GM18907 (cell line): ENCODE results near the gene GCNT1.
"Not testable (repeated sequence)": the region's sequence is repeated elsewhere in the genome, so short reads cannot be mapped to it uniquely, and the experiment has no call there.

Experiments
- ATAC-seq: cut with Tn5 transposase; IDR thresholded peaks from one replicate; pipeline ENCODE4 v1.9.1; 2021; ENCODE audit warnings: mild to moderate bottlenecking, moderate library complexity; ENCODE audit not compliant: unreplicated experiment

Gene GCNT1

DNA sequence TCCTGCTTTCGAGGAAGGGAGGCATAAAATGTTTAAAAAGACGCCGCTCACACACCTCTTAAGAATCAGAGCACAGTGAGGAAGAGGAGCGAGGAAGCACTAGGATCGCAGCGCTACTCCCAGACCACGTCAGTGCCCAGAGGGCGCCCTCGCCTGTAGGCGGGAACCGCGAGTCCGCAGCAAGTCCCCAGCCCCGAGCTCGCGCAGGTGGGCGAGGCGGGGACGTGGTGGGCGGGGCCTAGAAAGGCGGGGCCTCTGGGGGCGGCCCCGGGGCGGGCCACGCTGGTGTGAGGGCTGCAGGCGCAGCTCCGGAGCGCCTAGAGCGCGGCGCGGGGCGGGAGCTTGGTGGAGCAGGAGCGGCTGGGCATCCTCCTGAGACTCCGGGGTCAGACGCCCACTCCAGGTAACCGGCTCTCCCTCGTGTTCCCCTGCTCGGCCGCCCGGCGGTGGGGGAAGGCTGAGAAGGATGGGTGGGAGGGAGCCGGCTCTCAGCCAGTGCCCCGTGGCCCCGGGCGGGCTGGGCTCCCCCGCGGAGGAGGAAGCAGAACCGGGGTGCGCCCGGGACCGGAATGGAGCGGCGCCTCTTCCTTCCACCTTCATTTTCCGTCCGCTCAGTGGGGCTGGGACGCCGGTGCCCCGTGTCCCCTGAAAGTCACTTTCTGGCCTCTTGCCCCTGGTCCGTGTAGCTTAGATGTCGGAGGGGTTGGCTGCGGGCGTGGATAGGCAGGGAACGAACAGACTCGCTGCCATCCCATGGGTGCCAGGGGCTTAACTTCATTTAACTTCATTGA, at the start of gene GCNT1:
GCNT1 (plus strand) TSS at position 280 of the 791 bp plus-strand sequence. CDS start 43,200 bp downstream, outside the sequence.
- ATAC-seq, result peak; percentile 85

DNA sequence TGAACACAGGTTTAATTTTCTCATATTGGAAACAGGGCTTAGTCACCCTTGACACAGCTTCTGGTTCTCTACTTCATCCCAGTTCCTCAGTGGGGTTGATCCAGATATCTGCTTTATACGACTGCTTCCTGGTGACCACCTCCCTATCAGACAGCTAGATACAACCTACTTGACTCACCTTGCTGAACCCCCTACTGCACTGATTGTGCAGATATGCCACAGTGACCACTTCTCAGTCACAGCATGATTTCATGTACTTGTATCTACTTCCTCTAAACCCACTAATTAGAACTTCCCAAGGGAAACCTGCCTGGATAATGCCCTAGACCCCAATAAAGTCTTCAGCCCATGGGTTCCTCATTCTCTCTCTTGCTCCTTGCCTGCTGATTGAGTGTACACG, 46.3 kb upstream of the GCNT1 start:
- no peak for ATAC-seq

DNA sequence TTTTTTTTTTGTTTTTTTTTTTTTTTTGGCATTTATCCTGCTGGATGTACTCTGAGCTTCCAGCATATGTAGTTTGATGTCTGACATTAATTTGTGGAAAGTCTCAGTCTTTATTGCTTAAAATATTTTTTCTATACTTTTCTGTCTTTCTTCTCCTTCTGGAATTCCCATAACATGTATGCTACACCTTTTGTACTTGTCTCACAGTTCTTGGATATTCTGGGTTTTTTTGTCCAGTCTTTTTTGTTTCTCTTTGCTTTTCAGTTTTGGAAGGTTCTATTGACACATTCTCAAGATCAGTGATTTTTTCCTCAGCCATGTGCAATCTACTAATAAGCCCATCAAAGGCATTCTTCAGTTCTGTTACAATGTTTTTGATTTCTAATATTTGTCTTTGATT, 45.3 kb upstream of the GCNT1 start:
- no peak for ATAC-seq

DNA sequence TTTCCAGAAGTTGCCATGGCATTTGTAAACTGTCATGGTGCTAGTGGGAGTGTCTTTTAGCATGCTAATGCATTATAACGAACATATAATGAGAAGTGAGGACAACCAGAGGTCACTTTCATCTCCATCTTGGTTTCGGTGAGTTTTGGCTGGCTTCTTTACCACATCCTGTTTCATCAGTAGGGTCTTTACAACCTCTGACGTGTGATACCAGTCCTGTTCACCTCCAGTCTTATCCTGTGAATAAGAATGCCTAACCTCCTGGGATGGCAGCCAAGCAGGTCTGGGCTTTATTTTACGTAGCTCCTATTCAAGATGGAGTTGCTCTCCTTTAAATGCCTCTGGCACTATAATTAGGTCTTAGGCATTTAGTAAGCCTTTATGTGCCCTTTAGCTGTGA, 44.3 kb upstream of the GCNT1 start:
- ATAC-seq, result peak; percentile 93

DNA sequence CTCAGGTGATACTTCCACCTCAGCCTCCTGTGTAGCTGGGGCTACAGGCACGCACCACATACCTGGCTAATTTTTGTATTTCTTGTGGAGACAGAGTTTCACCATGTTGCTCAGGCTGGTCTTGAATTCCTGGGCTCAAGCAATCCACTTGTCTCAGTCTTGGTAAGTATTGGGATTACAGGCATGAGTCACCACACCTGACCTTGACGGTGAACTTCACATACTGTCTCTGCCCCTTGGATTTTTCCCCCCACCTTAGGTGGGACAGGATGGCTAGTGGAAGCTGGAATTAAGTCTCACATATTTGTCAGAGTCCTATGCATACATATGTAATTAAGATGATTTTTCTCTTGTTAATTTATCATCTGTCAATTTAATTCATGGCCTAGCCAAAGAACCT, 43.8 kb upstream of the GCNT1 start:
- ATAC-seq, result no peak

DNA sequence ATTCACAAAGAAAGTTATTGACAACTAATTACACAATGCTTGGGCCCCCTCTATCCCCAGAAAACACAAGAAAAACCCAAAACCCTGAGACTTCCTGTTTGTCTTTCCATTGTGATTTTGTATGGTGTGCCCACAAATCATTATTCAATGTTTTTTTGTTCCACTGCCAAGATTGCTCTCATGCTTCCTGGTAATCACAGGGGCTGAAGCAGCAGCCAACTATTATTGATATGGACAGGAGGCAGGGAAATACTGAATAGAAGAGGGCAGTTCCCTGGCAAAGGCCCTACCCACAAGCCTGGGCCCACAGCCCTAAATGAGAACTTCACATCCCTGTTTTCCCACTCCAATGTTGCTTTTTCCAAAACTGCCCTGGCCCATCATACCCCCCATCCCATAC, 43.3 kb upstream of the GCNT1 start:
- ATAC-seq, result no peak

DNA sequence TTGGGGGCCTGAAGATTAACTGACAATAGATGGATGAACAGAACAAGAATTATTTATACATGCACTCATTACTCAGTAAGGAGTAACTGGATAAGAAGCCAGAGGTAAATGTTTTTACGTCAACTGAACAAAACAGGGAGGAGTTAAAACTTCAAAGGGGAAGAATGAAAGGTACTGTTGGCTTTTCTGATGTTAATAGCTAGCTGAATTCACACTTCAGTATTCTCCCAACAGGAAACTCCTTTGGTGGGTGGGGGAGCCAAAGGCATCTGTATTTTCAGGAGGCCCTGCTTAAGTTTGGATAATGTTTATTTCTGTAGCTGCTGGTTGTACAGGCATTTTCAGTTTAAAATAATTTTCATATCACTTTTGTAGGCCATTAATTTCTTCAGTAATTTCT, 41.6 kb upstream of the GCNT1 start:
- no peak for ATAC-seq

DNA sequence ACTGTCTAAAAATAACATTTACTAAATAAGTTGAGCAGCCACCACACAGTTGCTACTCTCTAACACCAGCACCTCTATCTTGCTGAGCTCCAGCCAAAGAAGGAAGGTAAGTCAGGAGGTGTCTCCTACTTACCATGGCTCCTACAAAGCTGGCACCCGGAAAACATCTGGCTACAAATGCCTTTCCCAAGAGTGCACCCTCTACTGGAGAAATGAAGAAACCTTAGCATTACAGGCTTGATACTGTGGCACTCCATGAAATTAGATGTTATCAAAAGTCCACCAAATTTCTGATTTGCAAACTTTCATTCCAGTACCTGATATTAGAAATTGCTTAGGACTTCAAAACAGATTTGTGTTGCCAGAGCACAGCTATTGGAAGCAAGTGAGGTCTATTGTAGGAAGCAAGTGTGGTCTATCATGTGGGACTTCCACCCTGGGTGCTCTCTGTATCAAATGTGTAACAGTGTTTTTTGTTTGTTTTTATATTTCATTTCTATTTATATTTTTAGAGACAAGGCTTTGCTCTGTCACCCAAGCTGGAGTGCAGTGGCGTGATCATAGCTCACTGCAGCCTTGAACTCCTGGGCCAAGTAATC, 39.1 kb upstream of the GCNT1 start:
- ATAC-seq, result no peak

DNA sequence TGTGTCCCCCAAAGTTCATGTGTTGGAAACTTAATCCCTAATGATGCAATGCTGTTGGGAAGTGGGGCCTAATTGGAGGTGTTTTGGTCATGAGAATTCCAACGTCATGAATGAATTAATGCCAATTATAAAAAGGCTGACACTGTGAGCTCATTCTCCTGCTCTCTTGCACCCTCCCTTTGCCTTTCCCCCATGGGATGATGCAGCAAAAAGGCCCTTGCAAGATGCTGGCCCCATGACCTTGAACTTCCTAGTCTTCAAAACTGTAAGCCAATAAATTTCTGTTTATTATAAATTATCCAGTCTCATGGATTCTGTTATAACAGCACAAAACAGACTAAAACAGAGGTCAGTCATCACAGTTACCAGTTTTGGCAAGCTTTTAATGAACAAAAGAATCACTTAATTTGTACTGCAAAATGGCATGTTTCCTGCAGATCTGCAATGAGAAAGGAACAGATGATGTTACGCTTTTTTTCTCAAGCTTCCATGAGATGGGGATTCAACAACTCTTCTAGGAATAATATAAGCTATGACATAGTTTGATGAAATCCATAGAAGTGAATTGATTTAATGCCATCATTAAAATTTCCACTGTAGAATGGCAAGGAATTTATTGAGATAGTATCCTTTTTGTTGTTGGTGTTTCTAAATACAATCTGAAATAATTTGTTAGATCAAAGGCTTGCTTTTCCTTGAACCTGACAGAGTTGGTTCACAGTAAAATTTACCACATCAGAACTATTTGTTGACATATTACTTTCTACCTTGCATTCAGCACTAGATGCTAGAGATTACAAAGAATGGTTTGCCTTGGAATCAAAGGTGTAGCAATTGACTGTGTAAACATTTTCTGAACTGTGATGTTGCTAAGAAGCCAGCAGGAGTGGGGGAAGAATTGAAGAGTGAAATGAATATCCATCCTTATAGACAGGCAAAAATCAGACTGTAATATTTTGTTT, 35.5 kb upstream of the GCNT1 start:
- ATAC-seq, result no peak

DNA sequence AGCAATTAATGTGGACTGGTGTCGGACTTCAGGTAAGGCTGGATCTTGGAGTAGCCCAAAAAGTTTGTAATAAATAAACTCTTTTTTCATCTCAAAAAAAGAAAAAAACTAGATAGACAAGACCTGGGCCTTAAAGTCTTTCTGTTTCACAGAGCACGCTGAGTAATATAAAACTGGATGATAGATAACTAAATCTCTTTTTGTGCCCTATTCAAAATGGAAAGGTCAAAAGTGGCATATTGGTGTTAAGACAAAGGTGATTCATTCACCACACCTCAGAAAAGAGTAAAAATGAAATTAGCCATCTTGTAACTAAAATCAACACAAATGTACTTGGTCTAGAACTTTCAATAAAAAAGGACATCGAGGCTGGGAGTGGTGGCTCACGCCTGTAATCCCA, 34.5 kb upstream of the GCNT1 start:
- ATAC-seq, result no peak

DNA sequence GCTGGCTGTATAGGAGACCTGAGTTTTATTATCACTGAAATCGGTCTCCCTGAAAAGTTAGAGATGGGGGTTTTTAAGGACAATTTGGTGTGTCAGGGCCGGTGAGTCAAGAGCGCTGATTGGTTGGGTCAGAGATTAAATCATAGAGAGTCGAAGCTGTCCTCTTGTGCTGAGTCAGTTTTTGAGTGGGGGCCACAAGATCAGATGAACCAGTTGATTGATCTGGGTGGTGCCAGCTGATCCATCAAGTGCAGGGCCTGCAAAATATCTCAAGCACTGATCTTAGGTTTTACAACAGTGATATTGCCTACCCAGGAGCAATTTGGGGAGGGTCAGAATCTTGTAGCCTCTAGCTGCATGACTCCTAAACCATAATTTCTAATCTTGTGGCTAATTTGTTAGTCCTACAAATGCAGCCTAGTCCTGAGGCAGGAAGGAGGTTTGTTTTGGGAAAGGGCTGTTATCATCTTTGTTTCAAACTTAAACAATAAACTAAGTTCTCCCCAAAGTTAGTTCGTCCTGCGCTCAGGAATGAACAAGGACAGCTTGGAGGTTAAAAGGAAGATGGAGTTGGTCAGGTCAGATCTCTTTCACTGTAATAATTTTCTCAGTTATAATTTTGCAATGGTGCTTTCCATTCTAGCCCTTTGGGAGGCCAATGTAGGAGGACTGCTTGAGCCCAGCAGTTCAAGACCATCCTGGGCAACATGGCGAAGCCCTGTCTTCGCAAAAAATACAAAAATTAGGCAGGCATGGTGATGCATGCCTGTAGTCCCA, 33.1 kb upstream of the GCNT1 start:
- no peak for ATAC-seq

DNA sequence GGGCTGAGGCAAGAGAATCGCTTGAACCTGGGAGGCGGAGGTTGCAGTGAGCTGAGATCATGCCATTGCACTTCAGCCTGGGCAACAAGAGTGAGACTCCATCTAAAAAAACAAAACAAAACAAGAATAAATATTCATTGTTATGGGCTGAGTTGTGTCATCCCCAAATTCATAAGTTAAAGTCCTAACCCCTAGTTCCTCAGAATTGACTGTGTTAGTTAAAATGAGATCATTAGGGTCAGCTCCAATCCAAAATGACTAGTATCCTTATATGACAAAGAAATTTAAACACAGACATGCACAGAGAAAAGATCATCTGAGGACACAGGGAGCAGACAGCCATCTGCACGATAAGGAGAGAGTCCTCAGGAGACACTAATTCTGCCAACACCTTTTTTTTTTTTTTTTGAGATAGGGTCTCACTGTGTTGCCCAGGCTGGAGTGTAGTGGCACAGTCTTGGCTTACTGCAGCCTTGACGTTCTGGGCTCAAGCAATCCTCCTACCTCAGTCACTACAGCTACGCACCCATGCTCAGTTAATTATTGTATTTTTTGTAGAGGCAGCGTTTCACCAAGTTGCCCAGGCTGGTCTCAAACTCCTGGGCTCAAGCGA, 32.1 kb upstream of the GCNT1 start:
- no peak for ATAC-seq

DNA sequence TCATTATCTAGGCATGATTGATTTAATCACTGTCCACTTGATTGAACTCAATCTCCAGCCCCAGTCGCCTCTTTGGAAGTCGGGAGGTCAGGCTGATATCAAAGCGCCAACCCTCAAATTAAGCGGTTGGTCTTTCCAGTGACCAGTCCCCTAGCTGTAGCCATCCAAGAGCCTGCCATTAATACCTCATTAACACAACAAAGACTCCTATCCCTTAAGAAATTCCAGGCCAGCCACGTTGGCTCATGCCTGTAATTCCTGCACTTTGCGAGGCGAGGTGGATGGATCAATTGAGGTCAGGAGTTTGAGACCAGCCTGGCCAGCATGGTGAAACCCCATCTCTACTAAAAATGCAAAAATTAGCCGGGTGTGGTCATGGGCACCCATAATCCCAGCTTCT, 27.4 kb upstream of the GCNT1 start:
- no peak for ATAC-seq

DNA sequence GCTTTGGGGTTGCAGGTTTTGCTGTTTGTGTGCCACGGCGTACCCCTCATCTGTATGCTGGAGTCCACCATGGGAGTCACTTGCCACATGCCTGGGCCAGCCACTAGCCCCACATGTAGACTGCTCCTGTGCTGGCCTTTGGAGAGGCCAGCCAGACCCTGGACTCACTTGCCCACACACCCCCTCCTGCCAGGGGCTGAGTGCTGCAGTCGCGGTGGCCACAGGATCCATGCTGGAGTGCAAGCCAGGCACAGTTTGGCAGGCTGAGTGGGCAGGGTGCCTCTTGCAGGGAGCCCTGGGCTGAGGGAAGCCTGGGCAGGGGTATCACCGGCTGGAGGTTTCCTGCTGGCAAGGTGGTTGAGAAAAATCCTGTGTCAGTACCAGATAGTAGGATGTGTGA, 25.6 kb upstream of the GCNT1 start:
- ATAC-seq, result no peak

DNA sequence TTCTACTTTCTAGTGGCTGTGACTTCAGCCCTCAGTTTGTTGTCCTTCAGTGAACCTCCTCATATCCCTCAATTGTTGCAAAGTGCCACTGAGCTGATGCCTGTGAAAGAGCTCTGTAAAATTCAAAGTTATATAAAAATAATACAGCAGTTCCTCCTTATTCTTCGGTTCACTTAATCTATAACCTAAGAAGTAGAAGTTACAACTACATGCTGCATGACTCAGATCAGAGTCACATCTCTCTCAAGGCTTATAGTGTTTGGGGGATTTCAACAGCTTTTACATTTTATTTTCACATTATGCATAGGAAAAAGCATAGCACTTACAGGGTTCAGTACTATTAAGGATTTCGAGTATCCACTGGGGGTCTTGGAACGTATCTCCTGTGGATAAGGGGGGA, 25.1 kb upstream of the GCNT1 start:
- no peak for ATAC-seq

DNA sequence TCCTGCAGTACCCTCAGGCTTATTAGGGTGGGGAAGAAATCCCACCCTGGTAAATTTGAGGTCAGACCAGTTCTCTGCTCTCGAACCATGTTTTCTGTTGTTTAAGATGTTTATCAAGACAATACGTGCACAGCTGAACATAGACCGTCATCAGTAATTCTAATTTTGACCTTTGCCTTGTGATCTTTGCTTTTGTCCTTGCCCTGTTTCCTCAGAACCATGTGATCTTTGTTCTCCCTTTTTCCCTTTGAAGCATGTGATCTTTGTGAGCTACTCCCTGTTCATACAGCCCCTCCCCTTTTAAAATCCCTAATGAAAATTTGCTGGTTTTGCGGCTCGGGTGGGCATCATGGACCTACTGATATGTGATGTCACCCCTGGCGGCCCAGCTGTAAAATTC, 24.1 kb upstream of the GCNT1 start:
- not testable (repeated sequence) for ATAC-seq

DNA sequence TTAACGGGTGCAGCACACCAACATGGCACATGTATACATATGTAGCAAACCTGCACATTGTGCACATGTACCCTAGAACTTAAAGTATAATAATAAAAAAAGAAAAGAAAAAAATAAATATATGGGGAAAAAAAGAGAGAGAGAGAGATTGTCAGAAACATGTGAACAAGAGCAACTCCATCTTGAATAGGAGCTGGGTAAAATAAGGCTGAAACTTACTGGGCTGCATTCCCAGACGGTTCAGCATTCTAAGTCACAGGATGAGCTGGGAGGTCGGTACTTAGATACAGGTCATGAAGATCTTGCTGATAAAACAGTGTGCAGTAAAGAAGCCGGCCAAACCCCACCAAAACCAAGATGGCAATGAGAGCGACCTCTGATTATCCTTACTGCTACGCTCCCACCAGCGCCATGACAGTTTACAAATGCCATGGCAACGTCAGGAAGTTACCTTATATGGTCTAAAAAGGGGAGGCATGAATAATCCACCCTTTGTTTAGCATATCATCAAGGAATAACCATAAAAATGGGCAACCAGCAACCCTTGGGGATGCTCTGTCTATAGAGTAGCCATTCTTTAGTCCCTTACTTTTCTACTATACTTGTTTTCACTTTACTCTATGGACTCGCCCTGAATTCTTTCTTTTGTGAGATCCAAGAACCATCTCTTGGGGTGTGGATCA, 21.8 kb upstream of the GCNT1 start:
- ATAC-seq, result not testable (repeated sequence)

DNA sequence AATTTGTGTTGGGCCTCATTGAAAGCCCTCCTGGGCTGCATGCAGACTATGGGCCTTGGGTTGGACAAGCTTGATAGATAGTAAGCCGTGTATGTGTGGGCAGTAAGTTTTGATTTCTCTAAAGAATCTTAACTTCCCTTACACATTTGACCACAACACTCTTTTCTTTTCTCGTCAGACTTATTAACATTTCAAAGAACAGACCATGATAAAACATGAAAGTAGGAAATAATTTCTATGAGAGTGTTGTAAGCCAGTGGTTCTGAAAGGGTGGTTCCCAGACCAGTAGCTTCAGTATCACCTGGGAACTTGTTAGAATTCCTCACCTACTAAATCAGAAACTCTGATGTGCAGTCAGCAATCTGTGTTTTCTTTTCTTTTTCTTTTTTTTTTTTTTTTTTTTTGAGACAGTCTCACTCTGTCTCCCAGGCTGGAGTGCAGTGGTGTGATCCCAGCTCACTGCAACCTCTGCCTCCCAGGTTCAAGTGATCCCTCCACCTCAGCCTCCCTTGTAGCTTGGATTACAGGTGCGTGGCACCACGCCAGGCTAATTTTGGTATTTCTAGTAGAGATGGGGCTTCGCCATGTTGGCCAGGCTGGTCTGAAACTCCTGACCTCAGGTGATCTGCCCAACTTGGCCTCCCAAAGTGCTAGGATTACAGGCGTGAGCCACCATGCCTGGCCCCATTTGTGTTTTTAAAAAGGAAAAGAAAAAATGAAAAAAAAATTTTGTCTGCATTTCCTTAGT, 20.0 kb upstream of the GCNT1 start:
- peak; percentile 83 for ATAC-seq
